GM19238 (cell line): ENCODE results near the gene LMAN2L.
A peak's percentile ranks its signal among the peaks of the same experiment; 100 is the strongest.

Experiments used
- DNase-seq: peaks from one replicate; pipeline ENCODE4 v3.0.0; 2011; ENCODE audit warnings: low spot score; ENCODE audit not compliant: insufficient read length

The LMAN2L gene

GRCh38 chr2:96739633-96740428 is at the start of gene LMAN2L:
Gene LMAN2L, minus strand, starts transcription at chr2:96740064. Its CDS starts 24 bp downstream, at chr2:96740040.
- DNase-seq = peak; percentile 89

DNA sequence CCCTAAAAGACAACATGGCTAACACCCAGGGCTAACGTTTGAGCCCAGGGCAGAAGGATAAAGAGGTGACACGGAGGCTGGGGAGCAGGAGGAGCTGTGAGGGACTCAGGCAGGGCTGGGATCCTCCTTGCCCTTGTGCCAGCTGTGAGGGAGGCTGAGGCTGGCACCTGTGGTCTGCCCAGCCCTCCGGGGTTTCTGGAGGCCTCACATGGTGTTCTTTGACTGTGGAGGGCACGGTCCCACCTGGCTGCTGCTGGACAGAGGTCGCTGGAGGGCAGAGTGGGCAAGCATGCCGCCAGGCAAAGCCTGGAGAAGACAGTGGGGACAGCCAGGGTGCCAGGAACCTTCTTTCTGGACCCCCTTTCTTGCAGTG is 49.4 kb upstream of the LMAN2L start:
- no peak for DNase-seq

DNA sequence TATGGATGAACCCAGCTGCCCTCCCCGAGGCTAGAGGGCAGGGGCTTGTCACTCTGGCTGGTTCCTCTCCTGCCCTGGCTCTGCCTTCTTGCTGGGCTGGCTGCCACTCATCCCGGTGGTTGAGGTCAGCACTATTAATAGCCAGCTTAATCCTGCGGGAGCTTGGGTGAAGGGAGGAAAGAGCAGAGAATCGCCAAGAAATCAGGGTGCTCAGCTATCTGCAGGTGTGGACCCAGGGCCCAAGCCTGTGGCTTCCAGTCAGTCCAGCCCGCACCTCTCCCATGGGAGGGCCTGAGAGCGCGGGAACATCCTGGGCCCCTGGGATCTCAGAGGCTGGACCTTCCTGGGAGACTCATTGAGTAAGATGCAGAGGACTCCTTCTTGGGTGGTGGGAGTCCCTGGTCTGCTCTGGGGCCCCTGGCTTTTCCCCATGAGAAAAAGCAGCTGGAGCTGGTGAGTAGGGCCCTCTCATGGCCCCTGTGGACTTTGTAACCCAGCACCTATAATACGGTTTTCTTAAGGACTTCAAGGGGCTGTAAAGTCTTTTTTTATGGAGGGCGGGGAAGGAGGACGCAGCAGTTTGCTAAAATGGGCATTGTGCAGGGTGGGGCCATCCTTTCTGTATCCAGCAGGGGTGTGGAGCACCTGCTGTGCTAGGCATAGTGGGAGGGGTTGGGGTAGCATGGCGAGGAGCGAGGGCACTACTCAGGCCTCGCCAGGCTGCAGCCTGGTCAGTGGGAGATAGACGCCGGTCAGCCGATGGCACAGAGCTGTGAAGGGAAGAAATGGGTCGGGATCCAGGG is 48.8 kb upstream of the LMAN2L start:
- DNase-seq = no peak

DNA sequence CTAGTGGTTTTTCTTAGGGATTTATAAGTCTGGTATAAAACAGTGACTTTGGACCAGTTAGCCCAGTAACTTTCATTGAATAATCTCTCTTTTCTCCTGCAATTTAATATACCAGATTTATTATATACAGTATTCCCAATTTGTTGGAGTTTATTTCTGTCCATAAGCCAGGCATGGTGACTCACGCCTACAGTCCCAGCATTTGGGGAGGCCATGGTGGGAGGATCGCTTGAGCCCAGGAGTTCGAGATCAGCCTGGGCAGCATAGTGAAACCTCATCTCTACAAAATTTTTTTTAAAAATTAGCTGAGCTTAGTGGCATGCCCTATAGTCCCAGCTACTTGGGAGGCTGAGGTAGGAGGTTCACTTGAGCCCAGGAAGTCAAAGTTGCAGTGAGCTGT is 47.5 kb upstream of the LMAN2L start:
- no peak for DNase-seq

DNA sequence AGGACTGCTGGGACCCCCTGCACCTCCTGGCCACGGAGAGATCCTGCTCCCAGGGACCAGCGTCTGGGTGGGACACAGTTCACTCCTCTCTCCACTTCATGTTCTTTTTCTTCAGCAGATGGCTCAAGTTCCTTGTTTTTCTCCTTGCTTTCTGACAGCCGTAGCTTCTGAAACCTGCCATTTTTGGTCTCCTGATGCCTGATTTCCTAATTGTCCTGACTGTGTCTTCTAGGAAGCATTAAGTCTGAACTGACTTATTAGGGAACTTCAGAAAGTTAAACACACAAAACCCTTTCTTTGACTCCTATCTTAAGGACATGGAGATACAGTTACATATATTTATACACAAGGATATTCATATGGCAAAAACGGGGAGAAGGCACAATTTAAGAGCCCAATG is 43.5 kb upstream of the LMAN2L start:
- no peak for DNase-seq

GRCh38 chr2:96775160-96775559 is 35.3 kb upstream of the LMAN2L start:
- no peak for DNase-seq

DNA sequence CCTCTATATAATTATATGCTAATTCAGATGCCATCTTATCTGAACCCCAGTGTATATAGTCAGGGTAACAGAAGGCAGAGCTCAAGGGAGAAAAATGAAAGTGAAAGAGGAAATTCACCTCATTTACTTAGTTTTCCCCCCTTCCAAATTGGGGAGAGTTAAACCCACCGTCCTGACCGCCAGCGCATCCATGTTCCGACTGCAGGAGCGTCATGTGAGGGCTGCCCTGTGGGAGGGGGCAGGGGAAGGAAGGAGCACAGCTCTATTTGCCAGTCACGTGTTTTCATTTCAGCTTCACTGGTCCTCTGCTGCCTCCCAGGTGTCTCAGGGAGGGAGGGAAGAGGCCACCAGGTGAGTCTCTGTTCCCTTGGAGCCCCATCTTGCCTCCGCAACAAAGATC is 34.1 kb upstream of the LMAN2L start:
- no peak for DNase-seq

DNA sequence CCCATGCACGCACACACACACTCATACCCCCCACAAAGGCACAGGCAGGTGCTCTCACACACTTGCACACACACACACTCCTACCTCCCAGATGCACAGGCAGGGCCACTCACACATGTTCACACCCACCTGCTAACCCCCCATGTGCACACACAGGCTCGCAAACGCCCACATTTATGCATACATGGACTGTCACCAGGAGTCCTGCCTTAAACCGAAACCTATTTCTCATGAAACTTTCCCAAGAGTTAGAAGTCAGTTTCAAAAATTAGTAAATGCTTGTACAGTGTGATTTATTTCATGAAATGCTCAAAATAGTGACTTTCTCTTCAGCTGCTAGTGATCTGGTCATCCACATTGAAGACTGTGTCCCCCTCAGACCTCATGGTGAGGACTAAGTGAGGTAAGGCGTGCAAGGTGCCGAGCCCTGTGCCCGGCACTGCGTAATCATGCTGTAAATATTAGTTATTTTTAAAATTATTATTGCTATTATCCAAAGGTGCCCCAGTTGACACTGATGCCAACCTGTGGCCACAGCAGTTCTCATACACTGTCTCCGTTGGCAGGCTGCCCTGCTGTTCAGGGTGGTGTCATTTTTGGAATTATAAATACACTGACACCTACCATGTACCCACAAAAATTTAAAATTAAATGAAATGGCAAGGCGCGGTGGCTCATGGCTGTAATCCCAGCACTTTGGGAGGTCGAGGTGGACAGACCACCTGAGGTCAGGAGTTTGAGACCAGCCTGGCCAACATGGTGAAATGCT is 33.2 kb upstream of the LMAN2L start:
- DNase-seq = no peak

GRCh38 chr2:96771796-96772618 is 32.1 kb upstream of the LMAN2L start:
- DNase-seq = no peak

DNA sequence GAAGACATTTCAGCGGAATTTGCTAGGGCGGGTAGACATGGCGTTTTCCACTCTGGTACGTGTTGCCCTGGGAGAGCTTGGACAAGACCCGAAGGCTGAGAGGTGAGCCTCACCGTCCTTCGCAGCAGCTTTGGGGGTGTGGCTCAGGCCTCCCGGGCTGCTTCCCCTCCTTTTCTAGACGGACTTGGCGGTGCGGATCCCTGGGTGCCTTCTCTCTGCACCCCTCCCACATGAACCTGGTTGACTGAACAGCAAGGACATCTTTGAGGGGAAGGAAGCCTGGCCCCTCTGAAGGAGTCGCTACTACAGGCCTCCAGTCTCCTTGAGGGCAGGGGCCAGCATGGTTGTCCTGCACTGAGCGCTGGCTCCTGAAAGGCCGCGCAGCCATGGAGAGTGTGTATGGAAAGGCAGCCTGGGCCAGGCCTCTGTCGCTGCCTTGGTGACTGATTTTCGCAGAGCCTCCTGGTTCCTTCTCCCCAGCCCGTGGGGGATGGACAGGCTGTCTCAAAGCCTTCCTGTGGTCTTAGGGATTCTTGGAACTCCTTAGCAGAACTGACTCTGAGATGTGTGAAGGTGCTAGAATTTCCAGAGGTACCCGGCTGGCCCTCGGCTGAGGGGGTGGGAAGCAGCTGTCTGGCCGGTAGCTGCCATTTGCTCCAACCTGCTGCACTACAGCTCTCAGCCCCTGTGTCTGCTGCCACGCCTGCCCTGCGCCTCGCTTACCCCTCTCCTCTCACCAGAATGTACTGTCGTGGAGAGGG is 30.8 kb upstream of the LMAN2L start:
- DNase-seq = no peak

DNA sequence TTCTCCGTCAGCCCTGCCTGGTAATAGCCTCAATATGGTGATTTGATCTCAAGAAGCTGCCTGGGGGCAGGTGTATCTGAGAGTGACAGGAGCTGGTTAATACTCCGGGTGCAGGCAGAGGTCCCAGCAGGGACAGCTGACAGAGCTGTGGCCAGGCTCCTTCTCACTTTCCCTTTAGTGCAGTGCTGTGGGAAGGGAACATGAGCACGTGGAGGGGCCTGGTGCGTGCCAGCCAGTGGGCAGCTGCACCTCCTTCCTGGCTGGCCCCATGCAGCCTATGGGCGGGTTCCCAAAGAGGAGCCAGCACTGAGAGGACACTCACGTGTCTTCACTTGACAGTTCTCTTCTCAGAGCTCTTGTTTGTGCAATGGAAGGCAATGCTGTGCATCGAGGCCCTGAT is 29.9 kb upstream of the LMAN2L start:
- DNase-seq = no peak

GRCh38 chr2:96768083-96768561 is 28.3 kb upstream of the LMAN2L start:
- no peak for DNase-seq

- DNase-seq = no peak
Measured at GRCh38 chr2:96767135-96767871, 27.4 kb upstream of the LMAN2L start.

GRCh38 chr2:96764253-96764637 is 24.4 kb upstream of the LMAN2L start:
- DNase-seq = no peak

DNA sequence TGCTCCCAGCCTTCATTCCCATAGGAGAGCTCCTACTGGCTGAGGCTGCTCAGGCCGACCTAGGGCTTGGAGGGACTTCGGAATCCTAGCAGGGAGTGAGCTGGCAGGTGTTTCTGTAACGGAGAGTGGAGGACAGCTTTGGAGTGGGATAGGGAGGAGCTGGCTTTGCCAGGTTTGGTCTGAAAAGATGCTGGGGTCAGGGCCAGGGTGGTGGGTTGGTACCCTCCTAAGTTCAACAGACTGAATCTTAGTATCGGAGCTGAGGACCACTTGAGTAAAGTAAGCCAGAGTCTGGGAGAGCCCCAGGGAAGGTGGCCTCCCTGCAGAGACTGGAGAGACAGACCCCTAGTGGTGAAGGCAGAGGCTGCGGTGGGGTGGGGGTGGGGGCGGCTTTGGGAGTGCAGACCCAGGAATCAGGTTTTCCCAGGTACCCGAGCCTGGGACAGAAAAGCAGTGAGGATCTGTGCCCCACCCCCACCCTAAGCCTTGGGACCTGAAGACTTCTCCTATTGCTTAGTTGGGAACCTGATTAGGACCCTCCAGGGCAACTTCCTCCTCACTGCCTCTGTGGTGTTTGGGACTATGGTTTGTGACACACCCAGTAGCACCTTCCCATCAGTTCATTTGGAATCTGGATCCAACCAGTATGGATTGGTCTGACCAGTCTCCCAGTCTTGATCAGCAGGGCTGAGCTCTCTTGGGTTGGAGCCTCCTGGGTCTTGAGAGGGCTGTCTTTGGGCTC is 23.8 kb upstream of the LMAN2L start:
- DNase-seq = no peak

GRCh38 chr2:96762529-96763311 is 22.9 kb upstream of the LMAN2L start:
- DNase-seq = no peak

DNA sequence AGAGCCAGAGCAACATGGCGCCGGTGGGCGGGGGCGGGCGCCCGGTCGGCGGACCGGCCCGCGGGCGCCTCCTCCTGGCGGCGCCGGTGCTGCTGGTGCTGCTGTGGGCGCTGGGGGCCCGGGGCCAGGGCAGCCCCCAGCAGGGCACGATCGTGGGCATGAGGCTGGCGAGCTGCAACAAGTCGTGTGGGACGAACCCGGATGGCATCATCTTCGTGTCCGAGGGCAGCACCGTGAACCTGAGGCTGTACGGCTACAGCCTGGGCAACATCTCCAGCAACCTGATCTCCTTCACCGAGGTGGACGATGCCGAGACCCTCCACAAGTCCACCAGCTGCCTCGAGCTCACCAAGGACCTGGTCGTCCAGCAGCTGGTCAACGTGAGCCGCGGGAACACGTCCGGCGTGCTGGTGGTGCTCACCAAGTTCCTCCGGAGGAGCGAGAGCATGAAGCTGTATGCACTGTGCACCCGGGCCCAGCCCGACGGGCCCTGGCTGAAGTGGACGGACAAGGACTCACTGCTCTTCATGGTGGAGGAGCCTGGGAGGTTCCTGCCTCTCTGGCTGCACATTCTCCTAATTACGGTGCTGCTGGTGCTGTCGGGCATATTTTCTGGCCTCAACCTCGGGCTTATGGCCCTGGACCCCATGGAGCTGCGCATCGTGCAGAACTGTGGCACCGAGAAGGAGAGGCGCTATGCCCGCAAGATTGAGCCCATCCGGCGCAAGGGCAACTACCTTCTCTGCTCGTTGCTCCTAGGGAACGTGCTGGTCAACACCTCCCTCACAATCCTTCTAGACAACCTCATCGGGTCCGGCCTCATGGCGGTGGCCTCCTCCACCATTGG is 21.3 kb upstream of the LMAN2L start:
- DNase-seq = no peak
